Tibial nerve (tissue), 4 donors: Measurements from ENCODE around the gene HEXIM2. TPM values are rescaled to one million over a fixed set of nuclear protein-coding genes. Genes with fewer than 3 reads are reported as not detected.
A peak's percentile ranks its signal among the peaks of the same experiment; 100 is the strongest.

Experiments used
- DNase-seq, 2 donors: peaks; one replicate each; pipeline ENCODE4 v3.0.0-alpha.2; 2019; ENCODE audit warnings: low spot score in 2 of 2
- H3K27ac ChIP-seq, 4 donors: fragments of 200-600 bp; sonication (generic) in 3 of 4; one replicate each; pipeline ENCODE4 v1.5.1; 2017 to 2019; ENCODE audit warnings: mild to moderate bottlenecking in 1 of 4
- H3K27me3 ChIP-seq, 2 donors: fragments of 200-600 bp; sonication (generic) in 1 of 2; one replicate each; pipeline versions ENCODE4 v1.5.1 to v1.6.0; 2017 to 2019
- H3K36me3 ChIP-seq, 3 donors: fragments of 200-600 bp; sonication (generic); one replicate each; pipeline ENCODE4 v1.5.1; 2018 to 2019
- H3K4me1 ChIP-seq, 4 donors: fragments of 200-600 bp; sonication (generic) in 3 of 4; one replicate each; pipeline ENCODE4 v1.5.1; 2017 to 2019
- H3K4me3 ChIP-seq, 4 donors: fragments of 200-600 bp; sonication (generic) in 3 of 4; one replicate each; pipeline ENCODE4 v1.5.1; 2017 to 2019; ENCODE audit warnings: mild to moderate bottlenecking in 1 of 4, moderate library complexity in 1 of 4
- H3K9me3 ChIP-seq, 4 donors: fragments of 200-600 bp; sonication (generic) in 3 of 4; one replicate each; pipeline ENCODE4 v1.5.1; 2017 to 2019
- EP300 ChIP-seq, 2 donors: sonication (generic); formaldehyde crosslinking; IDR thresholded peaks; one replicate each; pipeline ENCODE4 v1.6.1; 2017; ENCODE audit warnings: antibody characterized with exemption in 2 of 2, mild to moderate bottlenecking in 1 of 2
- POLR2A ChIP-seq, 2 donors: fragments of 450-650 bp; IDR thresholded peaks; one replicate each; pipeline ENCODE4 v1.6.1; 2017; ENCODE audit warnings: antibody characterized with exemption in 2 of 2, mild to moderate bottlenecking in 2 of 2, moderate library complexity in 2 of 2
- WGBS, 2 donors: methylation state at CpG; one replicate each; pipeline ENCODE4 v1.1.5; 2018; 5-methylcytosine and 5-hydroxymethylcytosine counted together
- total RNA-seq, 4 donors: library from RNA; depleted of rRNA; stranded (reverse); fragments of >200 nt; gene quantifications; one replicate each; pipeline ENCODE4 v1.1.0, GENCODE V29; 2016
- TF ChIP-seq, protein P1 (sequence below), 5 experiments: fragments of 200-600 bp in 3 of 5; fragments of 450-650 bp in 2 of 5; sonication (generic) in 3 of 5; IDR thresholded peaks; one replicate each; pipeline ENCODE4 v1.5.1; 2016 to 2019; ENCODE audit warnings: antibody characterized with exemption in 5 of 5, mild to moderate bottlenecking in 3 of 5, moderate library complexity in 2 of 5

Gene HEXIM2
- total RNA-seq, 4 donors from 2014 or later: 6.6 to 17.5 (median 11.7) TPM

DNA sequence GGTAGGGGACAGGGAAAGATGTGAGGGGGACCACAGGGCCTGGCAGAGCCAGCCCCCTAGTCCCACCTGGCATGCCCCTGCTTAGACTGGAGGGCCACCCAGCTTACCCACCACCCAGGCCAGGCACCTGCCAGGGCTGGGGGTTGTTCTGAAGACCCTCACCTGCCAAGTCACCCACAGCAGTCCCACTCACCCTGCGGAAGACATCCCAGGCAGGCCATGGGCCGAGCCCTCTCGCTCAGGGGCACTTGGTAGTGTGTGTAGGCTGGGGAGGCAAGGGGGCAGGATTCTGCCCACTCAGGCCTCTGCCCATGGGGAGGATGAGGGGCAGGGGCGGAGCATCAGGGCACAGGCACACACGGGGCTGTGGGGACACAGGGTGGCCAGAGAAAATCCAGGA, 33.3 kb upstream of the HEXIM2 start:
- no peaks in the 10 kb centered on the region for H3K36me3 ChIP-seq
- H3K27ac ChIP-seq: peak overlapping the region; percentile 63 to 100 (median 81)
- WGBS, 2 donors: 65 to 67% methylated on average over 4 to 5 of the region's 5 CpGs
- peaks cover 0 to 80% (median 36%) of the 10 kb centered on the region in 4 donors for H3K4me1 ChIP-seq
- DNase-seq: no peak
- no peak for TF ChIP-seq EP300 (IDR thresholded peaks at IDR 0.05)
- TF ChIP-seq, protein P1, sequence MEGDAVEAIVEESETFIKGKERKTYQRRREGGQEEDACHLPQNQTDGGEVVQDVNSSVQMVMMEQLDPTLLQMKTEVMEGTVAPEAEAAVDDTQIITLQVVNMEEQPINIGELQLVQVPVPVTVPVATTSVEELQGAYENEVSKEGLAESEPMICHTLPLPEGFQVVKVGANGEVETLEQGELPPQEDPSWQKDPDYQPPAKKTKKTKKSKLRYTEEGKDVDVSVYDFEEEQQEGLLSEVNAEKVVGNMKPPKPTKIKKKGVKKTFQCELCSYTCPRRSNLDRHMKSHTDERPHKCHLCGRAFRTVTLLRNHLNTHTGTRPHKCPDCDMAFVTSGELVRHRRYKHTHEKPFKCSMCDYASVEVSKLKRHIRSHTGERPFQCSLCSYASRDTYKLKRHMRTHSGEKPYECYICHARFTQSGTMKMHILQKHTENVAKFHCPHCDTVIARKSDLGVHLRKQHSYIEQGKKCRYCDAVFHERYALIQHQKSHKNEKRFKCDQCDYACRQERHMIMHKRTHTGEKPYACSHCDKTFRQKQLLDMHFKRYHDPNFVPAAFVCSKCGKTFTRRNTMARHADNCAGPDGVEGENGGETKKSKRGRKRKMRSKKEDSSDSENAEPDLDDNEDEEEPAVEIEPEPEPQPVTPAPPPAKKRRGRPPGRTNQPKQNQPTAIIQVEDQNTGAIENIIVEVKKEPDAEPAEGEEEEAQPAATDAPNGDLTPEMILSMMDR (IDR thresholded peaks at IDR 0.05): no peak
- no peak for TF ChIP-seq POLR2A (IDR thresholded peaks at IDR 0.05)
- H3K4me3 ChIP-seq: peak overlapping the region in 1 of 4 donors; percentile 18
- H3K27me3 ChIP-seq: no peaks in the 10 kb centered on the region
- H3K9me3 ChIP-seq: no peaks in the 10 kb centered on the region

DNA sequence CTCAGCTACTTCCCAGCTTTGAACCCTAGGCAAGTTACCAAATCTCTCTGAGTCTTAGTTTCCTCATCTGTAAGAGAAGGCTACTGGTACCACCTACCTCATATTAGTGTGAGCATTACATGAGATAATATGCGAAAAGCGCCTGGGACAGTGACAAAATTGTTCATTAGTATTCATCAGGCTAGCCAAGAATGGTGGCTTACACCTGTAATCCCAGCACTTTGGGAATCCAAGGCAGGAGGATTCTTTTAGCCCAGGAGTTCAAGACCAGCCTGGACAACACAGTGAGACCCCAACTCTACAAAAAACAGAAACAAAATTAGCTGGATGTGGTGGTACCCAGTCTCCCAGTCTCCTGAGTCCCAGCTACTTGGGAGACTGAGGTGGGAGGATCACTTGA, 32.7 kb upstream of the HEXIM2 start:
- Histone ChIP-seq H3K36me3 (no peaks in the 10 kb centered on the region), H3K9me3 (no peaks in the 10 kb centered on the region), H3K4me1 (peaks cover 0 to 74% (median 33%) of the 10 kb centered on the region in 4 donors), H3K27me3 (no peaks in the 10 kb centered on the region), H3K27ac (peak overlapping the region in 2 of 4 donors; percentile 87 to 100), H3K4me3 (no peak overlapping the region)
- DNase-seq: no peak
- 95 to 98% methylated on average over 2 of the region's 2 CpGs for WGBS, 2 donors
- TF ChIP-seq POLR2A (IDR thresholded peaks at IDR 0.05): no peak
- TF ChIP-seq, protein P1 (IDR thresholded peaks at IDR 0.05): no peak
- no peak for TF ChIP-seq EP300 (IDR thresholded peaks at IDR 0.05)

DNA sequence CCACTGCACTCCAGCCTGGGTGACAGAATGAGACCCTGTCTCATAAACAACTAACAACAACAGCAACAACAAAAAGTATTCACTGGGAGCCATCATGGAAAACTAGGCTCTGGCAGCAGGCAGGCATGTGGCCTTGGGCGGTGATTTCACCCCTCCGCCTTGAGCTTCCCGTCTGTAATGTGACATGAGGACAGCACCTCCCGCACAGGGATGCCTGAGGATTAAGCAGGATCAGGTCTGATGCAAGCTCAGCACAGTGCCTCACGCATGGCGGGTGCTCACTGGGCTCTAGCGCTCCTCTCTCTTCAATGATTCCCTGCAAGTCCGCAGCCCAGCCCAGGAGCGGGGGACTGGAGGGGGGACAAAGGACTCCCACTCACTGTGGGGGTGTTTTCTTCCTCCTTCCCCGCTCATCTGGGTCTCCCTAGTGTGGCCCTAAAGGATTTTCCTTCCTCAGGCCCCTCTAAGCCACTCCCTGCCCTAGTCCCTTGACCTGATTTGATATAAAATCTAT, 32.2 kb upstream of the HEXIM2 start:
- WGBS, 2 donors: 74 to 85% methylated on average over 10 of the region's 10 CpGs
- Histone ChIP-seq H3K27ac (peak overlapping the region in 2 of 4 donors; percentile 87 to 100), H3K36me3 (no peaks in the 10 kb centered on the region), H3K9me3 (no peaks in the 10 kb centered on the region), H3K27me3 (no peaks in the 10 kb centered on the region), H3K4me1 (peaks cover 0 to 69% (median 28%) of the 10 kb centered on the region in 4 donors), H3K4me3 (no peak overlapping the region)
- DNase-seq: no peak
- TF ChIP-seq, protein P1 (IDR thresholded peaks at IDR 0.05): no peak
- no peak for TF ChIP-seq POLR2A (IDR thresholded peaks at IDR 0.05)
- TF ChIP-seq EP300 (IDR thresholded peaks at IDR 0.05): peak in 1 of 2 donors; percentile 24

DNA sequence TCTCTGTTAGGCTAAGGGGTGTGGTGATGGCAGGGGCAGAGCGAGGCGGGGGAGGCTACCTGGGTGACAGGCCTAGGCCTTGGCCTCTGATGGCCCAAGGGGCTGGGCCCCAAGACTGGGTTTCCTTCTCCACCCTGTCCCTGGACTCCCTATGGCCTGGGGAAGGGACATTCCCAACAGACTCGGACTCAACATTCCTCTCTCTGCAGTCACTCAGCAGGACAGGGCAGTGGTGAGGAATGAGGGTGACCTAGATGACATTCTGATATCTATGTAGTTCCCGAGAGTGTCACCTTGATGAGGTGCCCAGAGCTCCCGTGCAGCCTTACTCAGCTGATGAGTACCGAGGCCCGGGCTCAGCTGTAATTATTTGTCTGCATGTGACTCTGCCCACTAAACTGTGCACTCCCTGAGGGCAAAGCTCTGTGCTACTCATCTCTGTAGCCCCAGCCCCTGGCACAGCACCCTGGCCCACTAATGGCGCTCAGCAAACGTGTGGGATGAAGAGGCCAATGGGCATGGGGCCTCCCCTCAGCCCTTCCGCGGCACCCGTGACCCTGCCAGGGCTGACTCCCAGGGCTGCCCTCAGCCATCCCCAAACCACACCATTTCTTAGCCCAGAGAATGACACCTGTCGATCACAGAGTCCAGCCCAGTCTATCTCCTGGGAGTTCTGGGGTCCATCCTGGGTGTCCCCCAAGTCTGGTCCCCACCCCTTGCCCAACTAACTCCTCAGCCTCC, 31.6 kb upstream of the HEXIM2 start:
- 63 to 72% methylated on average over 13 of the region's 13 CpGs for WGBS, 2 donors
- TF ChIP-seq, protein P1 (IDR thresholded peaks at IDR 0.05): no peak
- TF ChIP-seq POLR2A (IDR thresholded peaks at IDR 0.05) (no peak), EP300 (IDR thresholded peaks at IDR 0.05) (no peak)
- H3K4me1 ChIP-seq: peaks cover 0 to 68% (median 26%) of the 10 kb centered on the region in 4 donors
- H3K27me3 ChIP-seq: no peaks in the 10 kb centered on the region
- peak overlapping the region in 3 of 4 donors; percentile 20 to 100 (median 87) for H3K27ac ChIP-seq
- DNase-seq: no peak
- no peaks in the 10 kb centered on the region for H3K9me3 ChIP-seq
- peak overlapping the region in 1 of 4 donors; percentile 74 for H3K4me3 ChIP-seq
- H3K36me3 ChIP-seq: no peaks in the 10 kb centered on the region
